NOMO-1 treated with DMSO at 0.1 percent for 48 hours (cell line): ENCODE measurements around the gene STAT5A.

Source experiments
- DNase-seq: peaks from one replicate; lab custom pipeline; 2025; ENCODE audit not compliant: unreplicated experiment; lab: John Stamatoyannopoulos, UW

Gene STAT5A

GRCh38 chr17:42322382-42323267, 34.3 kb downstream of the STAT5A start:
- DNase-seq, result peak; percentile 88

- DNase-seq, result no peak
Observed at GRCh38 chr17:42323268-42323773, 35.0 kb downstream of the STAT5A start.

- no peak for DNase-seq
Observed at GRCh38 chr17:42325026-42325425, 36.7 kb downstream of the STAT5A start.

- DNase-seq, result no peak
Observed at GRCh38 chr17:42329025-42329976, 41.0 kb downstream of the STAT5A start.

GRCh38 chr17:42333053-42333452, 44.8 kb downstream of the STAT5A start:
- no peak for DNase-seq

- no peak for DNase-seq
Observed at GRCh38 chr17:42334677-42335076, 46.4 kb downstream of the STAT5A start.

- no peak for DNase-seq
Observed at GRCh38 chr17:42337442-42337841, 49.1 kb downstream of the STAT5A start.

GRCh38 chr17:42338427-42338985, 50.2 kb downstream of the STAT5A start:
- DNase-seq, result no peak

- DNase-seq, result no peak
Observed at GRCh38 chr17:42339221-42339620, 50.9 kb downstream of the STAT5A start.

- no peak for DNase-seq
Observed at GRCh38 chr17:42340691-42341127, 52.4 kb downstream of the STAT5A start.

- DNase-seq, result no peak
Observed at GRCh38 chr17:42341568-42341967, 53.3 kb downstream of the STAT5A start.

GRCh38 chr17:42342242-42343008, 54.1 kb downstream of the STAT5A start:
- peak; percentile 69 for DNase-seq

- DNase-seq, result no peak
Observed at GRCh38 chr17:42345396-42346073, 57.2 kb downstream of the STAT5A start.

- no peak for DNase-seq
Observed at GRCh38 chr17:42346481-42346880, 58.2 kb downstream of the STAT5A start.

- DNase-seq, result no peak
Observed at GRCh38 chr17:42347198-42347597, 58.9 kb downstream of the STAT5A start.

- no peak for DNase-seq
Observed at GRCh38 chr17:42347606-42348005, 59.3 kb downstream of the STAT5A start.

- no peak for DNase-seq
Observed at GRCh38 chr17:42348104-42348503, 59.8 kb downstream of the STAT5A start.

- DNase-seq, result no peak
Observed at GRCh38 chr17:42354956-42355843, 66.9 kb downstream of the STAT5A start.

GRCh38 chr17:42358434-42358833, 70.1 kb downstream of the STAT5A start:
- DNase-seq, result no peak
